Erythroblast (primary cell): ENCODE data around the gene PAK5.

ENCODE experiments used
- GATA1 ChIP-seq: IDR thresholded peaks from 2 replicates; pipeline ENCODE4 v1.6.1; 2011; ENCODE audit warnings: low read depth, mild to moderate bottlenecking, control low read depth, low read length, moderate library complexity
- POLR2A ChIP-seq: IDR thresholded peaks from 2 replicates; pipeline ENCODE4 v1.6.1; 2011; ENCODE audit warnings: mild to moderate bottlenecking, low read length

- TF ChIP-seq POLR2A: no peak
- no peak for TF ChIP-seq GATA1
Observed at GRCh38 chr20:9837634-9838033, 1.2 kb downstream of the PAK5 start.
